Hematopoietic multipotent progenitor cell treated with erythropoietin and hydrocortisone succinate and interleukin-3 and kit ligand, for 15 days (in vitro differentiated cells): ENCODE data around the gene PLVAP.

Experiments
- DNase-seq: peaks from one replicate; pipeline ENCODE4 v3.0.0-alpha.2; 2015; ENCODE audit warnings: low spot score

The PLVAP gene

GRCh38 chr19:17333611-17334413 lies 43.3 kb downstream of the PLVAP start:
- no peak for DNase-seq

- peak; percentile 67 for DNase-seq
Observed at GRCh38 chr19:17332677-17333581, 44.2 kb downstream of the PLVAP start.

GRCh38 chr19:17332360-17332676 lies 44.8 kb downstream of the PLVAP start:
- DNase-seq, result no peak

- no peak for DNase-seq
Observed at GRCh38 chr19:17331045-17331558, 46.0 kb downstream of the PLVAP start.

GRCh38 chr19:17330262-17331044 lies 46.7 kb downstream of the PLVAP start:
- DNase-seq, result no peak

- DNase-seq, result no peak
Observed at GRCh38 chr19:17329366-17330261, 47.5 kb downstream of the PLVAP start.

- DNase-seq, result no peak
Observed at GRCh38 chr19:17328517-17329365, 48.4 kb downstream of the PLVAP start.

GRCh38 chr19:17327654-17328516 lies 49.3 kb downstream of the PLVAP start:
- DNase-seq, result no peak

GRCh38 chr19:17327068-17327653 lies 50.0 kb downstream of the PLVAP start:
- DNase-seq, result no peak

GRCh38 chr19:17326595-17326966 lies 50.6 kb downstream of the PLVAP start:
- no peak for DNase-seq

- DNase-seq, result no peak
Observed at GRCh38 chr19:17325881-17326594, 51.1 kb downstream of the PLVAP start.

GRCh38 chr19:17325133-17325532 lies 52.0 kb downstream of the PLVAP start:
- no peak for DNase-seq

- DNase-seq, result no peak
Observed at GRCh38 chr19:17324357-17325114, 52.6 kb downstream of the PLVAP start.

GRCh38 chr19:17323964-17324332 lies 53.2 kb downstream of the PLVAP start:
- DNase-seq, result no peak

- no peak for DNase-seq
Observed at GRCh38 chr19:17323300-17323963, 53.7 kb downstream of the PLVAP start.

- no peak for DNase-seq
Observed at GRCh38 chr19:17322854-17323253, 54.3 kb downstream of the PLVAP start.
